ENCODE results near the gene TMEM158.

The TMEM158 gene

GRCh38 chr3:45185052-45185451 lies 41.0 kb downstream of the TMEM158 start:
- no peaks in the 10 kb centered on the region for H3K36me3 ChIP-seq (ENCODE audit: insufficient read depth, low read length)
- H3K4me1 ChIP-seq (ENCODE audit: control insufficient read depth, insufficient read depth, low read length, unreplicated experiment): peaks cover 20% of the 10 kb centered on the region
- no peak overlapping the region for H3K27ac ChIP-seq (ENCODE audit: low read depth, low read length)
- H3K27me3 ChIP-seq (ENCODE audit: insufficient read depth, low read length): no peaks in the 10 kb centered on the region
- no peaks in the 10 kb centered on the region for H3K79me2 ChIP-seq (ENCODE audit: control insufficient read depth, insufficient read depth, low read length, unreplicated experiment)
- H2AFZ ChIP-seq (ENCODE audit: low read length, unreplicated experiment): no peak overlapping the region
- no peak overlapping the region for H3K4me3 ChIP-seq (ENCODE audit: low read depth, low read length)

GRCh38 chr3:45183872-45184262 lies 42.2 kb downstream of the TMEM158 start:
- peak overlapping the region; percentile 23; the same call in 1 of the 2 replicates for H3K27ac ChIP-seq (ENCODE audit: low read depth, low read length)

GRCh38 chr3:45182915-45183871 lies 42.9 kb downstream of the TMEM158 start:
- Histone ChIP-seq H3K4me3 (ENCODE audit: low read depth, low read length) (no peak overlapping the region), H3K27me3 (ENCODE audit: insufficient read depth, low read length) (no peaks in the 10 kb centered on the region), H2AFZ (ENCODE audit: low read length, unreplicated experiment) (no peak overlapping the region), H3K4me1 (ENCODE audit: control insufficient read depth, insufficient read depth, low read length, unreplicated experiment) (peaks cover 24% of the 10 kb centered on the region), H3K36me3 (ENCODE audit: insufficient read depth, low read length) (no peaks in the 10 kb centered on the region), H3K79me2 (ENCODE audit: control insufficient read depth, insufficient read depth, low read length, unreplicated experiment) (no peaks in the 10 kb centered on the region), H3K27ac (ENCODE audit: low read depth, low read length) (peak overlapping the region; percentile 23)

More at GRCh38 chr3:45183872-45184262, 42.2 kb downstream of the TMEM158 start:
- Histone ChIP-seq H3K36me3 (ENCODE audit: insufficient read depth, low read length) (no peaks in the 10 kb centered on the region), H3K4me1 (ENCODE audit: control insufficient read depth, insufficient read depth, low read length, unreplicated experiment) (peaks cover 24% of the 10 kb centered on the region), H3K4me3 (ENCODE audit: low read depth, low read length) (no peak overlapping the region), H3K27me3 (ENCODE audit: insufficient read depth, low read length) (no peaks in the 10 kb centered on the region), H2AFZ (ENCODE audit: low read length, unreplicated experiment) (no peak overlapping the region), H3K79me2 (ENCODE audit: control insufficient read depth, insufficient read depth, low read length, unreplicated experiment) (no peaks in the 10 kb centered on the region)

GRCh38 chr3:45181496-45181895 lies 44.6 kb downstream of the TMEM158 start:
- Histone ChIP-seq H3K79me2 (ENCODE audit: control insufficient read depth, insufficient read depth, low read length, unreplicated experiment) (no peaks in the 10 kb centered on the region), H3K36me3 (ENCODE audit: insufficient read depth, low read length) (no peaks in the 10 kb centered on the region), H3K27ac (ENCODE audit: low read depth, low read length) (no peak overlapping the region), H2AFZ (ENCODE audit: low read length, unreplicated experiment) (no peak overlapping the region), H3K27me3 (ENCODE audit: insufficient read depth, low read length) (no peaks in the 10 kb centered on the region), H3K4me3 (ENCODE audit: low read depth, low read length) (no peak overlapping the region), H3K4me1 (ENCODE audit: control insufficient read depth, insufficient read depth, low read length, unreplicated experiment) (peaks cover 24% of the 10 kb centered on the region)

- Histone ChIP-seq H3K27ac (ENCODE audit: low read depth, low read length) (no peak overlapping the region), H3K4me3 (ENCODE audit: low read depth, low read length) (no peak overlapping the region), H2AFZ (ENCODE audit: low read length, unreplicated experiment) (no peak overlapping the region), H3K79me2 (ENCODE audit: control insufficient read depth, insufficient read depth, low read length, unreplicated experiment) (no peaks in the 10 kb centered on the region), H3K4me1 (ENCODE audit: control insufficient read depth, insufficient read depth, low read length, unreplicated experiment) (peaks cover 24% of the 10 kb centered on the region), H3K27me3 (ENCODE audit: insufficient read depth, low read length) (no peaks in the 10 kb centered on the region), H3K36me3 (ENCODE audit: insufficient read depth, low read length) (no peaks in the 10 kb centered on the region)
Observed at GRCh38 chr3:45180899-45181298, 45.2 kb downstream of the TMEM158 start.

GRCh38 chr3:45180051-45180450 lies 46.0 kb downstream of the TMEM158 start:
- Histone ChIP-seq H3K27ac (ENCODE audit: low read depth, low read length) (no peak overlapping the region), H3K36me3 (ENCODE audit: insufficient read depth, low read length) (no peaks in the 10 kb centered on the region), H3K4me1 (ENCODE audit: control insufficient read depth, insufficient read depth, low read length, unreplicated experiment) (peaks cover 24% of the 10 kb centered on the region), H3K27me3 (ENCODE audit: insufficient read depth, low read length) (no peaks in the 10 kb centered on the region), H3K4me3 (ENCODE audit: low read depth, low read length) (no peak overlapping the region), H2AFZ (ENCODE audit: low read length, unreplicated experiment) (no peak overlapping the region), H3K79me2 (ENCODE audit: control insufficient read depth, insufficient read depth, low read length, unreplicated experiment) (no peaks in the 10 kb centered on the region)

GRCh38 chr3:45179163-45179562 lies 46.9 kb downstream of the TMEM158 start:
- Histone ChIP-seq H3K4me3 (ENCODE audit: low read depth, low read length) (no peak overlapping the region), H3K36me3 (ENCODE audit: insufficient read depth, low read length) (no peaks in the 10 kb centered on the region), H3K27ac (ENCODE audit: low read depth, low read length) (no peak overlapping the region), H3K79me2 (ENCODE audit: control insufficient read depth, insufficient read depth, low read length, unreplicated experiment) (no peaks in the 10 kb centered on the region), H3K4me1 (ENCODE audit: control insufficient read depth, insufficient read depth, low read length, unreplicated experiment) (peaks cover 24% of the 10 kb centered on the region), H2AFZ (ENCODE audit: low read length, unreplicated experiment) (no peak overlapping the region), H3K27me3 (ENCODE audit: insufficient read depth, low read length) (no peaks in the 10 kb centered on the region)

GRCh38 chr3:45178183-45179023 lies 47.7 kb downstream of the TMEM158 start:
- Histone ChIP-seq H3K79me2 (ENCODE audit: control insufficient read depth, insufficient read depth, low read length, unreplicated experiment) (no peaks in the 10 kb centered on the region), H3K4me3 (ENCODE audit: low read depth, low read length) (no peak overlapping the region), H2AFZ (ENCODE audit: low read length, unreplicated experiment) (no peak overlapping the region), H3K4me1 (ENCODE audit: control insufficient read depth, insufficient read depth, low read length, unreplicated experiment) (peaks cover 18% of the 10 kb centered on the region), H3K27me3 (ENCODE audit: insufficient read depth, low read length) (no peaks in the 10 kb centered on the region), H3K27ac (ENCODE audit: low read depth, low read length) (no peak overlapping the region), H3K36me3 (ENCODE audit: insufficient read depth, low read length) (no peaks in the 10 kb centered on the region)

- Histone ChIP-seq H3K36me3 (ENCODE audit: insufficient read depth, low read length) (no peaks in the 10 kb centered on the region), H3K27ac (ENCODE audit: low read depth, low read length) (no peak overlapping the region), H3K4me3 (ENCODE audit: low read depth, low read length) (no peak overlapping the region), H3K27me3 (ENCODE audit: insufficient read depth, low read length) (no peaks in the 10 kb centered on the region), H2AFZ (ENCODE audit: low read length, unreplicated experiment) (no peak overlapping the region), H3K79me2 (ENCODE audit: control insufficient read depth, insufficient read depth, low read length, unreplicated experiment) (no peaks in the 10 kb centered on the region), H3K4me1 (ENCODE audit: control insufficient read depth, insufficient read depth, low read length, unreplicated experiment) (peaks cover 10% of the 10 kb centered on the region)
Observed at GRCh38 chr3:45176912-45177311, 49.2 kb downstream of the TMEM158 start.

Measured in ACC112 (cell line).